Retinal pigment epithelial cell (primary cell): ENCODE results near the gene UBE2L5.
A peak's percentile ranks its signal among the peaks of the same experiment; 100 is the strongest.

Source experiments
- DNase-seq: peaks from one replicate; pipeline ENCODE4 v3.0.0-alpha.2; 2010; ENCODE audit warnings: low read depth
- H3K4me3 ChIP-seq: 2 replicates; pipeline ENCODE4 v1.5.1; 2011; ENCODE audit warnings: mild to moderate bottlenecking, low read length, control low read depth, moderate library complexity
- CTCF ChIP-seq: conservative IDR thresholded peaks from 2 replicates; pipeline ENCODE4 v1.5.1; 2011; ENCODE audit warnings: low read depth, low read length, control low read depth, inconsistent platforms

Gene UBE2L5

GRCh38 chr13:30464496-30465342 is 42.4 kb downstream of the UBE2L5 start:
- peak; percentile 35 for DNase-seq
- peak overlapping the region; percentile 76 for H3K4me3 ChIP-seq
- no peak for TF ChIP-seq CTCF

GRCh38 chr13:30465343-30465592 is 43.0 kb downstream of the UBE2L5 start:
- DNase-seq: no peak
- H3K4me3 ChIP-seq: peak overlapping the region; percentile 54
- no peak for TF ChIP-seq CTCF

GRCh38 chr13:30465593-30466357 is 43.5 kb downstream of the UBE2L5 start, which contains the start of gene HMGB1:
TSS of gene HMGB1 (minus strand) at chr13:30465936. CDS start at chr13:30463680, 2,256 bp downstream.
- peak; percentile 96 for DNase-seq
- TF ChIP-seq CTCF: no peak
- peak within 1 kb of the TSS; percentile 54 for H3K4me3 ChIP-seq

GRCh38 chr13:30466358-30466714 is 44.0 kb downstream of the UBE2L5 start:
- H3K4me3 ChIP-seq: peak overlapping the region; percentile 47
- no peak for TF ChIP-seq CTCF
- DNase-seq: no peak

- no peak for TF ChIP-seq CTCF
- no peak overlapping the region for H3K4me3 ChIP-seq
- no peak for DNase-seq
Measured at GRCh38 chr13:30466841-30467252, 44.6 kb downstream of the UBE2L5 start.

- no peak for DNase-seq
- TF ChIP-seq CTCF: no peak
- H3K4me3 ChIP-seq: no peak overlapping the region
Measured at GRCh38 chr13:30473675-30474074, 51.4 kb downstream of the UBE2L5 start.
